T-helper 2 cell (primary cell): ENCODE data around the gene ZMAT1.
"Not testable (repeated sequence)": the region's sequence is repeated elsewhere in the genome, so short reads cannot be mapped to it uniquely, and the experiment has no call there.

Experiments used
- DNase-seq, 5 experiments: peaks; one replicate each; pipeline versions ENCODE4 v3.0.0 to v3.0.0-alpha.2; 2012 to 2022
- total RNA-seq, 2 donors: gene quantifications; one replicate each; lab custom pipeline; 2026; lab: John Stamatoyannopoulos, UW

The ZMAT1 gene
- 14.3 to 23.8 reads per million in 2 donors for total RNA-seq

- peak; percentile 68 to 95 (median 85) for DNase-seq
Observed at GRCh38 chrX:101931488-101932248, at the start of gene ZMAT1. Gene ZMAT1 (minus strand): TSS chrX:101932027. CDS start chrX:101932008, 19 bp downstream.

DNA sequence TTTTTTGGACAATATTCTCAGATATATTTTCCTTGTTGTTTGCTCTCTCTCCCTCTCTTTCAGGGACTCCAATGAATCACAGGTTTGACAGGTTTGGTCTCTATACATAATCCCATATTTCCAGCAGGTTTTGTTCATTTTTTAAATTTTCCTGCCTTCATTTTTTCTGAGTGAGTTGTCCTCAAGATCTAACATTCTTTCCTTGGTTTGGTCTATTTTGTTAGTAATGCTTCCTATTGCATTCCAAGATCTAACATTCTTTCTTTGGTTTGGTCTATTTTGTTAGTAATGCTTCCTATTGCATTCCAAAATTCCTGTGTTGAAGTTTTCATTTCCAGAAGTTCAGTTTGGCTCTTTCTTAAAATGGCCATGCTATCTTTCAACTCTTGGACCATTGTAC is 45.3 kb upstream of the ZMAT1 start:
- DNase-seq: no peak

DNA sequence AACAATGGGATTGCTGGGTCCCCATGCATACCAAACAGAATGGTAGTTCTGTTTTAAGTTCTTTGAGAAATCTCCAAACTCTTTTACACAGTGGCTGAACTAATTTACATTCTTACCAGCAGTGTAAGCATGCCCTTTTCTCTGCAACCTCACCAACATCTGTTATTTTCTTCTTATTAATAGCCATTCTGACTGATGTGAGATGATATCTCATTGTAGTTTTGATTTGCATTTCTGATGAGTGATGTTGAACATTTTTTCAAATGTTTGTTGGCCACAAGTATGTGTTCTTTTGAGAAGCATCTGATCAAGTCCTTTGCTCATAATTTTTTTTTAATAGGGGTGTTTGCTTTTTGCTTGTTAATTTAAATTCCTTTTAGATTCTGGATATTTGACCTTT is 41.2 kb upstream of the ZMAT1 start:
- DNase-seq: no peak

GRCh38 chrX:101964923-101965539 is 33.2 kb upstream of the ZMAT1 start:
- DNase-seq: not testable (repeated sequence)

GRCh38 chrX:101958139-101958538 is 26.3 kb upstream of the ZMAT1 start:
- DNase-seq: no peak

DNA sequence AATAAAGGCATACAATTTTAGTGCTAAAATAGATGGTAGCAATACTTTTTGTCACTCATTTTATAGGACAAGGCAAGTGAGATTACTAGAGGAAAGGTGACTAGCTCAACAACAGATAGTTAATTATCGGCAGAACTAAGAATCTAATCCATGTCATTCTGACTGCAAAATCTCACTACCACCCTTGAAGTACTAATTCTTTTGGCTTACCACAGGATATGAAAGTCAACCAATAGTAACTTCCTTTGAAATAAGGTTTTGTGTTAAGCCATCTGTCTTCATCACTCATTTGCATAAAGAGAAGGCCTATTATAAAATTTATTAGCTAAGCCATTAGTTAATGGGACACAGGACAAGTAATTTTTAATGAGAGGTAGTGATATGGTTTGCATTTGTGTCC is 25.3 kb upstream of the ZMAT1 start:
- peak in 1 of 5 experiments; percentile 14 for DNase-seq

DNA sequence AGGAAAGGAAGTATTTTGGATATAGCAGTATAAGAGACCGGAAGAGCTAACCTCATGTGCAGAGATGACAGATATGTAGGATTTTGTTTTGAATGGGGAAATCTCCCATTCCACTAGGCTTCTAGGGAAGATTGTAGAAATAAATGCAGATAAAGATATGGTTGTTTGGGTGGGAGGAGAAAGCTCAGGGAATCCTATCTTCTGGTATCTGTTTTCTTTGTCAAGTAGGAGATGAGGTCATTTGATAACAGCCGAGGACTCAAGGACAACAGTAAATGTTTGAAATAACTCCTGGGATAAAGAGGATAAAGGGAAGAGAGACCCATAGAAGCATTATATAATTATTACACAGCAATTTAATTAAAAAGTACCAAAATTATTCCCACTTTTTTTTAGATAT is 24.7 kb upstream of the ZMAT1 start:
- DNase-seq: no peak

GRCh38 chrX:101950581-101950980 is 18.8 kb upstream of the ZMAT1 start:
- no peak for DNase-seq

DNA sequence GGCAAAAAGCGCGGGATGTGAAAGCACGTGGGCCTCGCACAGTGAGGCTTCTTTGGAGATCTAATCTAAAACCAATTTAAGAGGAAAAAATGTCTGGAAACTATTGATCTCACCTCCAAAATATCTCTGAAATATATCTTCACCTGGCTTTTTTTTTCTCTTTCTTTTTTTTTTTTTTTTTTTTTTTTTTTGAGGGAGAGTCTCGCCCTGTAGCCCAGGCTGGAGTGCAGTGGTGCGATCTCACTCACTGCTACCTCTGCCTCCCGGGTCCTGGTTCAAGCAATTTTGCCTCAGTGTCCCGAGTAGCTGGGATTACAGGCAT is 383 bp upstream of the ZMAT1 start:
- no peak for DNase-seq

GRCh38 chrX:101931136-101931487 is 715 bp downstream of the ZMAT1 start:
- DNase-seq: no peak

DNA sequence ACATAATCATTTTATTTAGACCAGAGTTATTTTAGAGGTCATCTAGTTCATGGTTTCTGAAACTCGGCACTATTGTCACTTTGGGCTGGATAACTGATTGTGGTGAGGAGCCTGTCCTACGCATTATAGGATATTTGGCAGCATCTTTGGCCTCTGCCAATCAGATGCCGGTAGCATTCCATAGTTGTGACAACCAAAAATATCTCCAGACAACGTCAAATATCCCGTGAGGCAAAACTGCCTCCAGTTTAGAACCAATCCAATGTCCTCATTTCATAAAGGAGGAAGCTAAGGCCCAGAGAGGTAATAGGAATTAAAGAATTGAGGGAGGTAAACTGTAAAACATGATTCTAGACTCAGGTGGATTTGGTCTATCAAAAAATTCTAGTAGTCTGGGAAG is 6.1 kb downstream of the ZMAT1 start:
- no peak for DNase-seq

DNA sequence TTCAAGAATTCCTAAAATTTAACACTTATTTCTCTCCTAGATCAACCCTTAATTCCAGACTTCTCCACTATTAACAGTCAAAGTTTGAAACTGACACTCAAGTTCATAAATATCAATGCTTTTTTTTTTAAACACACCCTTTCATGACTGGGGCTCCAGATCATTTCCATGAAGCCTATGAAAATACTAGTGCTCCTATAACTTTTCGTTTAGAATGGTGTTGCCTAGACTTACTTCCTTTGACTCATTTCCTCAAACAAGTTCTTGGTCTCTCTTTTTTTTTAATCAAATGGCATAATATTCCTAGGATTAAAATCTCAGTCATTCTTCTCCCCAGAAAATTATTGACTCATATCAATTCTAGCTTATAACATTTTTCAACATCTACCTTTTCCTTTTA is 13.1 kb downstream of the ZMAT1 start:
- DNase-seq: no peak

GRCh38 chrX:101906136-101906796 is 25.6 kb downstream of the ZMAT1 start:
- DNase-seq: no peak

DNA sequence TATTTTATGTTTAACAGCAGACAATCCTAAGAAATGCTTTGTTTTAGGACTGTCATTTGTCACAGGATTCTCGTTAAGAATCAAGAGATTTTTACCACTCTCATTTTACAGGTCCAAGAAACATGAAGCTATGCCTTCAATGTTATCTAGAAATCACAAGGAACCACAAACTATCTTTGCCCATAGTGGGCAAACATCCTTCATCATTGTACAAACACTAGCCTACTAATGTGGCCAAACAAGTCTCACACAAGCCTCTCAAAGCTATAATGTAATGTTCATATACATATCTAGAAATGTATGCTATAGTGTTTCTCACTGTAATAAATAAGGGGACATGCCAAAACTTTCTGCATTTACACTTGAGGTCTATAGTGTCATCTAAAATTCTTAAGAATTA is 26.8 kb downstream of the ZMAT1 start:
- no peak for DNase-seq
